GM18873 (cell line): Measurements from ENCODE around the gene HPGDS.
"Not testable (repeated sequence)": the region's sequence is repeated elsewhere in the genome, so short reads cannot be mapped to it uniquely, and the experiment has no call there.

Experiments used
- ATAC-seq: cut with Tn5 transposase; IDR thresholded peaks from one replicate; pipeline ENCODE4 v1.9.1; 2021; ENCODE audit warnings: mild to moderate bottlenecking, moderate library complexity, moderate number of reproducible peaks; ENCODE audit not compliant: unreplicated experiment, low FRiP score

The HPGDS gene

GRCh38 chr4:94332983-94333590 is 9.5 kb downstream of the HPGDS start:
- no peak for ATAC-seq

DNA sequence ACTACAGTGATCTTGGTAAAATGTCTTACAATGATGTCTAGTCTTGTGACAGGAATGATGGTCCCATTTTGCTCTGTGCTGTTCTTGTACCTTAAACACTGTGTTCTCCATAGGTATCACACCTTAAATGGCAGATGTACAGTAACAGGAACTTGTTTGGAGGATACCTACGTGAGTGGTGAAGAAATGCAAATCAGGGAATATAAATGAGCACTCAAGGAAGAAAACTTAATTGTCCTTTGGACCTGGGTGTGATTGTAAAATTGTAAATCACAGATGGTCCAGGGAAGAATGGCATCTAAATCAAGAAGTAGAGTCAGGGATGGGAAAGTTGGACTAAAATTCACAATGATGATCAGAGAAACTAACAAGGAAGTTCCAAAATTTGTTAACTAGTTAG is 12.7 kb downstream of the HPGDS start:
- no peak for ATAC-seq

DNA sequence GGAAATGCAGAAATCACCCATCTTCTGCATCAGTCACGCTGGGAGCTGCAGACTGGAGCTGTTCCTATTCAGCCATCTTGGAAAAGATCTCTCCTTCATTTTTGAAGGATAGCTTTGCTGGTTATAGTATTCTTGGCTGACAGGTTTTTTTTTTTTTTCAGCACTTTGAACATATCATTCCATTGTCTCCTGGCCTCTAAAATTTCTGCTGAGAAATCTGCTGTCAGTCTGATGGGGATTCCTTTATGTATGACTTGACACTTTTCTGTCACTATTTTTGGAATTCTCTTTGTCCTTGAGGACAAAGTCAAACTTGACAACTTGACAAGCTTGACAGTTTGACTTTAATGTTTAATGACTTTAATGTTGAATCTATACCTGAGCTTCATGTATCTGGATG is 16.8 kb downstream of the HPGDS start:
- ATAC-seq: no peak

GRCh38 chr4:94319927-94320326 is 22.7 kb downstream of the HPGDS start:
- ATAC-seq: not testable (repeated sequence)

- no peak for ATAC-seq
Measured at GRCh38 chr4:94307231-94307871, 35.3 kb downstream of the HPGDS start.

DNA sequence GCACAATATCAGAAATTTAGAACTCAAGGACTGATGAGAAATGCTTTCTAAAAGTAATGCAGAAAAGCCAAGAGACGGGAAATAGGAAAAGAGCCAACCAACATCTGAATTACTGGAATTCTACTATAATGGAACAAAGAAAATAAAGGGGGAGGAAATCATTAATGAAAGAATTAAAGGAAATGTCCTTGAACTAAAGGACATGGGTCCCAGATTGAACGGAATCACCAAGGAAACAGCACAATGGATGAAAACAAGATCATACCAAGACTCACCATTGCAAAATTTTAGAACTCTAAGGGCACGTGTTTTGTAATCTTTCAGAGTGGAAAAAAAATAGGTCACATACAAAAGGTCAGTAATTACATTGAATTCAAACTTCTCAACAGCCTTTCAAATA is 35.9 kb downstream of the HPGDS start:
- ATAC-seq: no peak

- no peak for ATAC-seq
Measured at GRCh38 chr4:94305466-94306225, 37.0 kb downstream of the HPGDS start.

GRCh38 chr4:94304365-94304971 is 38.2 kb downstream of the HPGDS start:
- peak; percentile 45 for ATAC-seq

DNA sequence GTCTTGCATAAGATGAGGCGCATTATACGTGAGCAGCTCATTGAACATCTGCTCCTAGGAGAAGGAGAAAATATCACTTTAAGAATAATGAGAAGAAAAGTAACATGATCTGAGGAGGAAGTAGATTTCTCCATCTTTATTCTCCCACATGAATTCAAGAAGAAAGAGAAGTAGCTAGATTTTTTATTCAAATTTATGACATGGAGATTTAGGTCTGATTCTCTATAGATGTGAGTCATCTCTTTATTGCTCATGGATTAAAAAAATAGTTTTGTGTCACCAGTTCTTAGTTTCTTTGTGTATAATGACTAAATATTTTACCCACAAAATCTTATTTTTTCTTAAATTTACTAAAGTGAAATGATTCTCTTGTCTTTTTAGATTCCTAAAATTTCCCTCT is 40.4 kb downstream of the HPGDS start:
- no peak for ATAC-seq

- ATAC-seq: no peak
Measured at GRCh38 chr4:94298725-94299252, 43.8 kb downstream of the HPGDS start.

DNA sequence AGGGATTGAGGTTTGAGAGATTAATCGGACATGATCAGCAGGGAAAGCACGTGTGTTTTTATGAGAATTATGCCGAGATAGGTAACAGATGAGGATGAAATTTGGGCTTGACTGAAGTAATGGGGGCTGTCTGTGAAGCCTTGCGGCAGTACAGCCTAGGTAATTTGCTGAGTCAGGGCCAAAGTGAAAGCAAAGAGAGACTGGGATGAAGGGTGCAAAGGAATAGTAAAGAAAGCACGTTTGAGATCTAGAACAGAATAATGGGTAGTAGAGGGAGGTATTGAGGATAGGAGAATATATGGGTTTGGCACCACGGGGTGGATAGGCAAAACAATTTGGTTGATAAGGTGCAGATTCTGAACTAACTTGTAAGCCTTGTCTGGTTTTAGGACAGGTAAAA is 47.2 kb downstream of the HPGDS start:
- ATAC-seq: not testable (repeated sequence)

GRCh38 chr4:94293981-94294380 is 48.7 kb downstream of the HPGDS start:
- not testable (repeated sequence) for ATAC-seq

DNA sequence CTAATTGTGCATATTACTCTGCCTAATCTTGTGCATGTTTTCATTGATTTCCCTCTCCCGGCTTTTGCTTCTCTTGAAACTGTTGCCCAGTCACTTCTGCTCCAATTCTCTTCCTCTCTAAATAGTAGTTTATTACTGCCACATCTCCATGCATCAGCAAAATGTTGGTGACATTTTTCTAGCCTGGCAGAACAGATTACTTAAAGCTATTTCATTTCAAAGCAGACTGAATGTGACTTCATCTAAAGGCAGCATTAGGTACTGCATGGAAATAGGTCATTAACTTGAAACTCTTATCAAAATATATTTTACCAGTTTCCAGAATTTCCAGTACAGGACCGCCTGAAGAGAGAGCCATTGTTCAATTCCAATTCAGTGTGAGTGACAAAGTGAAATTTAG is 52.4 kb downstream of the HPGDS start:
- ATAC-seq: no peak

DNA sequence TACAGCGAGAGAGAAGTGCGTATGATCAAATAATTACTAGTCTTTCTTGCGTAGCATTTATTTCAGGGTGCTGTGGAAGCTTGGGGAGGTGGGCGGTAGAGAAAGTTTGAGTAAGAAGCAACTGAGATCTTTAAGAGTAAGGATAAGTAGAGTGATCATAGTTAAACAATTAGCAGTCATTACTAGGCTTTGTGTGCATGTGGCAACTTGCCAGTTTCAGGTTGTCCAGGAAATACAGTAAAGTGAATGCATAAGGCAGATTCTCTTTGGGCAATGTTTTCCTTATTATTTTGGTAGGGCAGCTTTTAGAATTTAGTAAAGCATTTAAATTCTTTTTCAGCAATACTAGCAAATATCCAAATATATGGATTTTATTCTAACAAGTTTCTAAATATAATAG is 57.0 kb downstream of the HPGDS start:
- ATAC-seq: no peak

GRCh38 chr4:94284889-94285288 is 57.7 kb downstream of the HPGDS start:
- ATAC-seq: no peak

DNA sequence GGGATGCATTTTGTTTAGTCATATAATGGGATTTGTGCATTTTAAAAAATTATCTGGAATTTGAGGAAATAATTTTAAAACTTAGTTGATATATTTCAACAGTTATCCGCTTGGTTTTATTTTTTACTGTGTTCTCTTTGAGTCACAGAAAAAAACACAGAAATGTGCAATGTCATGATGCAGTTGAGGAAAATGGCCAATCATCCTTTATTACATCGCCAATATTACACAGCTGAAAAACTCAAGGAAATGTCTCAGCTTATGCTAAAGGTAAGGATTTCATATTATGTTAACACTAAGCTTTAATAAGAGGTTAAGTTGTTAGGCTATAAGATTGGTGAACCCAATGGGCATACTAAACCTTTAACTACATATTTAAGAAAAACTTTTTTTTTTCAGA is 63.9 kb downstream of the HPGDS start:
- ATAC-seq: no peak

GRCh38 chr4:94277534-94277933 is 65.1 kb downstream of the HPGDS start:
- ATAC-seq: no peak

GRCh38 chr4:94276204-94276603 is 66.4 kb downstream of the HPGDS start:
- ATAC-seq: no peak

DNA sequence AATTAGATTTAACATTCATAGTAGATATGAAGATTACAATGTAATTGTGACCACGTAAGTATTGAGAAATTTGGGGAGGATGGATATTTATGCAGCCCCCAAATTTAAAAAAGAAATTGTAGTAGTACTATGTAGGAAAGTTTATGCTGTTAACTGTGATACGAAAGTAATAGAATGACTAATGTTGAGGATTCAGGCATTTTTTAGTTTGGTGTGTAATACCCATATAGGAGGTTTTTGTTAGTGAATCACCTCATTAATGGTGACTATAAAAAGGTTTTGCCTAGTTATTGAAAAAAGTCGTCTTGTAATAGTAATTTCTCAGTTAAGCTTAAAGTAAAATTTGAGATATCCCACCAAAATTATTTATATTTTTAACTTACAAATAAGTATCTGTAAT is 67.7 kb downstream of the HPGDS start:
- no peak for ATAC-seq

DNA sequence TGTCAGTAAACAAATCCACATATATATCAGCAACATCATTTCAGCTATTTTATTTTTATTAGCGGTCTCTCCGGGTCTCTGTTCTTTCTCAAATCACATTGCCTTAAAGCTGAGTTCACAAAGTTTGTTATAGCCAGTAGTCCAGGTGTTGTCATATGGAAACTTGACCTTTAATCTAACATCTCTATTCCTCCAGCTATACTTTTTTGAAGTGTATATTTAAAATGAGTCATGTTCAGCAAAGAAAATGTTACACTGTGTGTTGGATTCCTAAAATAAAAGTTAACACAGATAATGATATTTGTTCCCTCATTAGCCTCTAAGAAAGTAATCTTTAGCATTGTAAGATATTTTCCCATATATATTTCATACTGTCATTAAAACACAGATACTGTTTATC is 71.4 kb downstream of the HPGDS start:
- no peak for ATAC-seq

DNA sequence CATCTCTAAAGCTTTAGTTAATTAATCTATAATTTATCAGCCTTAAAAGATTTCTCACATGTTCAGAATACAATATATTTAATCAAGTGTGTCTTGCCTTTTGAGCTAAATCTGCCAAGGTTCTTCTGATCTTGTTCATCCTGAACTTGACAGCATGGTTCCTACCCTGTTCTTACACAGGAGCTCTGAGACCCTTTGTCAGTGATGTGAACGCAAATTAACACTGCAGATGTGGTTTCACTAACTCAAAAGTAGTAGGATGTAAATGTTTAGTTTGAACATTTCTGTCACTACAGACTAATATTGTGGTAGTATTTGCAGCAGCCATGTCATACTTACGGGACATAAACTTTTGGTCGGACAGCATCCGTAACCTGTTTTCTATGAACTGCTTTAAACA is 75.6 kb downstream of the HPGDS start:
- ATAC-seq: no peak
